ENCODE measurements around the gene NDUFAF8.

The NDUFAF8 gene

DNA sequence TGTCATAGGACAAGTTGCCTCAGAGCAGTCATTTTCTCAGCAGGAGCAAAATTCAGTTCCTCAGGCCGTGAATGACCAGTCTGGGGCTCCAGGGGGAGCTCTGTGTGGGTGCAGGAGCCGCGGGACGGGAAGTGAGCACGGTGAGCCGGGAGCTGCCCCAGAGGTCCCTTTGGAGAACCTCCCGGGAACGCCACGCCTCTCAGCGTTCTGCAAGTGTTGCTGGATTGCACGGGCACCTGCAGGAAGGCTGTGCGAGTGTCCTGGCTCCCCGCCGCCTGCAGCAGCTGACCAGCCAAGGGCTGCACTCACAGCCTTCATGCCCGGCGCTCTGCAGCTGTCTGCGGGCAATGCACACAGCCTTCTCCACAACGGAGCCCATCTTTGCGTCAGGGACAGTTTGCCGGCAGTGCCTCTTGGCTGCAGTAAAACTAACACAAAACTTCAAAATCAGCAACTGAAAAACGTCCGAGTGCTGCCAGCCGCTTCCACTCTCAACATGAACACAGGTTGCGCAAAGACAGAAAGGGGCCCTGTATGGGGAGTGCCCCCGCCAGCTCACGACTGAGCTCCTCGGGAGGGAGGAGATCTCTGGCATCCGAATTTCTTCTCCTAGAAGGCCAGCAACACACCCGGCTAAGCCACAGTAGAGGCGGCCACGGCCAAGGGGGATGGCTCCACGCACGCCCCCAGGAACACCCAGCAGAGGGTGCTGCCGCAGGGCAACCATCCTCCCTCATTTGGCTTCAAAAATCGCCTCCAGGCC, 16.0 kb downstream of the NDUFAF8 start:
- peak; percentile 21 for DNase-seq

DNA sequence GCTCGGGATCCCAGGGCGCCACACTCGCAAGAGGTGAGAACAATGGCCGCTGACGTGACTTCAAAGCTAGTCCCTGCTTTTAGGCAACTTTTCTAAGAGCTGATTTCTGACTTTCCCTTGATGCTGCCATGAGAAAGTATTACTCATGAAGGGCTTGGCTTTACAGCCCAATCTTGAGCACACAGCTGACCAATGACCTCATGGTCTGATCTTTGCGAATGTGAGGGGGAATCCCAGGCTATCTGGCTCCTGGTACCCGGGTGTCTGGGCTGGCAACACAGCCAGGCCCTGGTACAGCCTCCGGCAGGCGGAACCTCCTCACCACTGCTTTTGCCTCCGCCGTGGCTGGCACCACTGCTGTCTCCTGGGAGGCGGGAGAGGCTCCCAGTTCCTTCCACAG, 17.5 kb downstream of the NDUFAF8 start:
- no peak for DNase-seq

DNA sequence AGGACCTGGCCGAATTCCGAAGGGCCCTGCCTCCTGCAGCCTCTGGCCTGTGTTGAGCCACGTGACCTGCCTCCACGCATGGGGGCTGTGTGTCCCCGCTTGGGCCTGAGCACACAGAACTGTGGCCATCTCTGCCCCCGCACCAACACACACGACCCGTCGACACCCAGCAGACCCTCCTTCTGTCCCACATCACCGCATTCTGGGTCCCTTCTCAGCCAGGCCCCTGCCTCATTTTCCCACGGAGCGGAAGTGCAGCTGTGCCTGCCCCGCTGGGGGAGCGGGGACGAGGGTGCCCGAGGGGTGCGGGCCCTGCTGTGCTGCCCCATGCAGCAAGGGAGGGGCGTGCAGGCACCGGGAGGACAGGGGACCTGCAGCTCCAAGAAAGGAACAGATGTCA, 18.4 kb downstream of the NDUFAF8 start:
- DNase-seq: no peak

DNA sequence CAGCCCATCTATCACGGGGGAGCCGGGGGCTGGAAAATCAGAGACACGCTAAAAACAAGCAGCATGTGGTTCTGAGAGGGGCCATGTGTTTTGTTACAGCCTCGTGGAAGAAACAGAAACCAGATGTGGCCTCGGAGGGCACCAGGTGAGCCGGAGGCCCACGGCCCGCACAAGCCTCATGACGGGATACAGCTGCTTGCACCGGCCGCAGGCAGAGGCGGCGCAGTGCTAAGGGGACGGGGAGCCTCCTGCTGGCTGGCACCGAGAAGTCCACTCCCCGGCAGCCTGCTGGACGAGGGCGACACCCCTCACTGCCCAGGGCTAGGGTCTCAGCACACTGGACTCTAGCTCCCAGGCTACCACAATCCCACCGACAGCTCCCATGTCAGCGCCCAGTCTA, 19.2 kb downstream of the NDUFAF8 start:
- no peak for DNase-seq

- DNase-seq: no peak
Measured at GRCh38 chr17:81259058-81259605, 20.0 kb downstream of the NDUFAF8 start.

DNA sequence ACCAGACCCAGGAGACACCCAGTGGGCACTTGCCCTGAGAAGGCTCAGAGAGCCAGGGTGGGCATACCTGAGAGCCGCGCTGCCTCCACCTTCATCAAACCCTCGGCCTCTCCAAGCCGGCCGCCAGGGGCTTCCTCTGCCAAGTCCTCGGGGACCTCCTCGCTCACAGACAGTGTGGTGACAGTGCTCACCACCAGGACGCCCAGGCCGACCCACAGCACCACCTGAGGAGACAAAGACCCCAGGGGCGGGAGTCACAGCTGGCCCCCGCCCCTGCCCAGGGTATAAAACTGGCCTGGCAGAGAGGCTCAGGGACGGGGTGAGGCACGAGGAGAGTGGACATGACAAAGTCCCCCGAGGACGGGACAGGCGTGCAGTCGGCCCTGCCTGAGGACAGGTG, 21.1 kb downstream of the NDUFAF8 start:
- DNase-seq: no peak

DNA sequence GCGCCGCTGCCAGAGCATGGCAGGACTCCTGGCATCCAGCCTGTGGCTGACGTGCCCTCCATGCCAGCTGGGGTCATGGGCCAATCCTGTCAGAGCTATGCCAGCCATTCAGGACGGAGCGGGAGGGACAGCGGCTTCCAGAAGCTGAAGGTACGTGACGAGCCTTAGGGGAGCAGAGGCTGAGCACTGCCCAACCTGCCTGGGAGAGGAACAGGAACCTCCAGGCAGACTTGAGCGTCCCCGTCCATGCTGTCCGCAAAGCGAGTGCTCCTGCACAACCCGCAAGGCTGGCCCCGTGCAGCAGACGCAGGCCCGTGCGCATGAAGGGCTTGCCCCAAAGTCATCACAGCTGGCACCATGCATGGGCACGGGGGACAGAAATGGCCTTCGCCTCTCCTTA, 21.5 kb downstream of the NDUFAF8 start:
- DNase-seq: no peak

GRCh38 chr17:81261096-81261495, 22.0 kb downstream of the NDUFAF8 start:
- no peak for DNase-seq

- no peak for DNase-seq
Measured at GRCh38 chr17:81261582-81262336, 22.6 kb downstream of the NDUFAF8 start.

DNA sequence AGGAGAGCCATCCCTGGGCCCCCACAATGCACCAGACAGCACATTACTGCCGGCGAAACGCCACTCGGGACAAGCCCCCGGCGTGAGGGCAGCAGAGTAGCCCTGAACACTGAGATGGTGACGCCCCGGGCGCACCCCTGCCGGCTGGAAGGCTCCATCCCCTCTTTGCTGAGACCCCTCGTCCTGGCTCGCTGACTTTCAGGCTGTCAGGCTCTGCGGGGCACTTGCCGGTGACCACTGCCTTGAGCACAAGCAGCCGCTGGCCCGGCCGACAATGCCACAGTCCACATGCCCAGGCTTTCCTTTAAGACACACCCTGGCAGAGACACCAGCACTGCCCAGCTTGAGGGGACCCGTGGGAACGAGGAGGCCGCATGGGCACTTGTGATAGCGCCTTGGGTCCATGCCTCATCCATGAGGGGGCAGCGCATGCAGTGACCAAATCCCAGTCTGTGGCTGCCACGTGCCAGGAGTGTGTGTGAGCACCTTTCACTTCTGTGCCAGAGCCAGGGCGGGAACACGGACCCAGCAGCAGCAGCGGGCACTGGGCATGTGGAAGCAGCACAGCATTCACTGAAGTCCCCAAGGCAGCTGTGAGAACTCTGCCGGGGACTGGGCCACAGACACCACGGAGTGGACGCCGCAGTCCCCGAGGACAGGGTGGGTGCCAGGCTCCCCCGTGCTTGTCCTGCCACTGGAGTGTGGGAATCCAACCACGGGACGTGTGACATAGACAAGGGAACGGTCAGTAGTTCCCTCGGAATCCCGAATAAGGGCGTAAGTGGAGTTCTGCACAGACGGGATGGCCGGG, 24.5 kb downstream of the NDUFAF8 start:
- DNase-seq: no peak

DNA sequence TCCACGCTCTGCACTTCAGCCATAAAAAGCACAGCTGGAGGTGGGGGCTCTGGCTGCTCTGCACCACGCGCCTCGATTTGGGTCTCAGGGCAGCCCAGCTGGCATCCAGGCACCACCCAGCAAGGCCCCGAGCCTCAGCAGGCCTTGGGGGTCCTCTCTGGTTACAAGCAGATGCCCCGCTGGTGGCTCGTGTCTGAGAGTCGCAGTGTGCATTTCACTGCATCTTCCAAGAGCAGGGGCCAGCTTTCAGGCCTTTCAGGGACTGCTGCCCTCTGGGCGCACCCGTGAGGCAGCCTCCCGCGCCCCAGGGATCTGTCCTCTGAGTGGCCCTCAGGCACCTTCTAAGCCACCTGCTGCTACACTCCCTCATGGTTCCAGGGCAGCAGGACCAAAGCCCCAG, 25.5 kb downstream of the NDUFAF8 start:
- DNase-seq: no peak

DNA sequence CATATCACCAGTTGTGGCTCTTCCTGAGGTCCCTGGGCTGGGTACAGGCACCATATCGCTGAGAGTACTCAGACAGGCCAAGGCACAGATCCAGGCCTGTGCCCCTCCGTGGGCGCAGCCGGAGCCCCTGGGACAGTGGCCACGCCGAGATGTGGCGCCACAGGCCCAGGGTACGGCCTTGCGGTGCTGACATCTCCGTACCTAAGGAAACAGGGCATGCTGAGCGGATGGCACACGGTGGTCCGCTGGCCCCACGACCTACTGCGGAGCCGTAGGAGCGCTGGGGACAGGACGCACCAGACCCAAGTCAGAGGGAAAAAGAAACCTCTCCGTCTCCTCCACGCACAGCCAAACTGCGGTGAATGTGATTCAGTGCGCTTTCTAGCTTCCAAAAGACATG, 26.5 kb downstream of the NDUFAF8 start:
- no peak for DNase-seq

GRCh38 chr17:81267390-81268067, 28.4 kb downstream of the NDUFAF8 start:
- DNase-seq: no peak

- DNase-seq: no peak
Measured at GRCh38 chr17:81270279-81270678, 31.2 kb downstream of the NDUFAF8 start.

DNA sequence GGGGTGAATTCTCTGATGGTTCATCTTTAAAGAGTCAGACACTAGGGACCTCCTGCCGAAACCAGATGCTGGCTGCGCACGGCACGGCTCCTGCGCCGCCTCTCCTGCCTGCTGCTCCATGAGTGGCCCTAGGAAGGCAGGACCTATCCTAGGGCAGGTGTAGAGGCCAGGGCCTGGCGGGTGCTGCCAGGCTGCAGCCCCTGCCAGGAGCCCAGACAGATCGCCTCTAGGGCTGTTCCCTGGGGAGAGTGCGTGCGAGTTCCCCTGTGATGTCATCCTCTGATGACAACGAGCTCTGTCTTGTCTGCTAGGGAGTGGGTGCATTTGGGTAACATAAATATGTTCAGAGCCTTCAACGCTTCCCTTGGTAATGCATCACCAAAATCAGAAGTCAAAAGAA, 32.1 kb downstream of the NDUFAF8 start:
- no peak for DNase-seq

GRCh38 chr17:81272616-81273015, 33.5 kb downstream of the NDUFAF8 start:
- DNase-seq: no peak

GRCh38 chr17:81273698-81274470, 34.8 kb downstream of the NDUFAF8 start:
- no peak for DNase-seq

GRCh38 chr17:81274471-81274855, 35.3 kb downstream of the NDUFAF8 start:
- DNase-seq: no peak

GRCh38 chr17:81276781-81277180, 37.7 kb downstream of the NDUFAF8 start:
- no peak for DNase-seq

- peak; percentile 23 for DNase-seq
Measured at GRCh38 chr17:81277421-81277820, 38.3 kb downstream of the NDUFAF8 start.

DNA sequence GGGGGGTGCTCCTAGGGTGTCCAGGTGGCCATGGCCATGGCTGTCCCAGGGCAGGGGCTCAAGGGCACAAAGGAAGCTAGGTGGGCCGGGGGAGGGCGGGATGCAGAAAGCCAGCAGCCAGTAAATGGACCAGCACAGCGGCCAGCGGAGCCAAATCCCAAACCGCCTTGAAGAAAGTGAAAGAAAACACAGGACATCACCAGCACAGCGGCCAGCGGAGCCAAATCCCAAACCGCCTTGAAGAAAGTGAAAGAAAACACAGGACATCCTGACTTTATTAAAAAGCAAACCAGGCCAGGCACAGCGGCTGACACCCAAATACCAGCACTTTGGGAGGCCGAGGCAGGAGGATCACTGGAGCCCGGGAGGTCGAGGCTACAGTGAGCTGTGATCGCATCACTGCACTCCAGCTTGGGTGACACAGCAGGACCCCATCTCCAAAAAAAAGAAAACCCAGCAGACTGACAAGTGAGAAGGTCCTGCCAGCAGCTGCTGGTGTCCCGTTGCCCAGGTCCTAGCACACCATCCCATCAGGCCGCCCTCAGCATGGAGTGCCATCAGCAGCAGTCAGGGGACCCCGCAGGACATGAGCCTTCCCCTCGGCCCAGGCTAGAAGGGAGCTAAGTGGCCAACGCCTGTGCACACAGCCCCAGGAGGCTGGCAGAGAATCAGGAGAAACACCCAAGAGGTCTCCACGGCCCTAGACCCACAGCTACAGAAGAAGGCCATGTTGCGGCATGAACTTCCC, 39.0 kb downstream of the NDUFAF8 start:
- DNase-seq: no peak

Measured in midbrain (tissue), 1 donor.